ENCODE measurements around the gene AIFM2. TPM values are rescaled to one million over a fixed set of nuclear protein-coding genes. Genes with fewer than 3 reads are reported as not detected.

The AIFM2 gene
- polyA plus RNA-seq, 1 of the 3 experiments (the other 2 are of a cell fraction), result 9.5 TPM

- TF ChIP-seq FOXJ3 (CRISPR knock-in tag; IDR thresholded peaks at IDR 0.05) (no peak), TCF12 (IDR thresholded peaks at IDR 0.05) (no peak), EP300 (IDR thresholded peaks at IDR 0.05; ENCODE audit: borderline replicate concordance in 1 of 2, low read depth in 1 of 2, low read length in 1 of 2) (no peak)
Measured at GRCh38 chr10:70094250-70094649, 38.4 kb downstream of the AIFM2 start (continued).

GRCh38 chr10:70093335-70093944 is 39.2 kb downstream of the AIFM2 start:
- CTCF ChIA-PET, result interaction anchor here (1.1 to 16.8 kb wide), 4 partner anchors 10 to 135 kb away, joined by 3 to 184 read pairs (median 9); no protein-coding TSS in a partner anchor
- H3K79me2 ChIP-seq (ENCODE audit: insufficient read depth), result no peaks in the 10 kb centered on the region
- TF ChIP-seq ELF1 (IDR thresholded peaks at IDR 0.05), result no peak
- no peak for TF ChIP-seq MEF2A (IDR thresholded peaks at IDR 0.05; ENCODE audit: borderline replicate concordance, low read depth)
- TF ChIP-seq RXRA (IDR thresholded peaks at IDR 0.05; ENCODE audit: borderline replicate concordance, low read depth), result no peak
- TF ChIP-seq YY1 (IDR thresholded peaks at IDR 0.05; ENCODE audit: low read depth), result no peak
- no peak for TF ChIP-seq USF1 (IDR thresholded peaks at IDR 0.05; ENCODE audit: borderline replicate concordance, low read depth)
- no peak for TF ChIP-seq SMC3 (IDR thresholded peaks at IDR 0.05; ENCODE audit: low read depth, low read length)
- no peak for TF ChIP-seq NRF1 (IDR thresholded peaks at IDR 0.05; ENCODE audit: low read depth, low read length)
- no peak for TF ChIP-seq MAX (IDR thresholded peaks at IDR 0.05; ENCODE audit: low read depth)
- no peak for TF ChIP-seq EP300 (IDR thresholded peaks at IDR 0.05; ENCODE audit: borderline replicate concordance in 1 of 2, low read depth in 1 of 2, low read length in 1 of 2)
- no peak for TF ChIP-seq RFX5 (IDR thresholded peaks at IDR 0.05; ENCODE audit: low read length)
- no peak for TF ChIP-seq CHD2 (IDR thresholded peaks at IDR 0.05; ENCODE audit: low read length, partially characterized antibody)
- TF ChIP-seq FOXM1 (IDR thresholded peaks at IDR 0.05; ENCODE audit: low read depth), result no peak
- no peaks in the 10 kb centered on the region for H3K4me1 ChIP-seq (ENCODE audit: control insufficient read depth in 1 of 2, insufficient read depth in 2 of 2, low read depth in 1 of 2, low read length in 1 of 2)
- no peak overlapping the region for H3K9ac ChIP-seq
- H3K4me2 ChIP-seq, result no peak overlapping the region
- H3K27ac ChIP-seq (ENCODE audit: low read depth in 2 of 2, low read length in 1 of 2), result no peak overlapping the region
- no peaks in the 10 kb centered on the region for H4K20me1 ChIP-seq (ENCODE audit: insufficient read depth)
- H3F3A ChIP-seq (replicated peaks; ENCODE audit: insufficient read depth), result no peaks in the 10 kb centered on the region
- H2AFZ ChIP-seq (ENCODE audit: low read depth), result no peak overlapping the region
- no peak overlapping the region for H3K4me3 ChIP-seq (ENCODE audit: low read depth in 2 of 2, low read length in 1 of 2)
- peaks cover 14 to 49% of the 10 kb centered on the region in 2 experiments for H3K36me3 ChIP-seq (replicated peaks in 1 of 2; ENCODE audit: control insufficient read depth in 1 of 2, insufficient read depth in 2 of 2, low read length in 1 of 2)
- H3K9me2 ChIP-seq, result no peaks in the 10 kb centered on the region
- no peak for DNase-seq
- 96% methylated on average over 8 of the region's 9 CpGs for WGBS (ENCODE audit: low lambda C conversion rate)
- H3K9me3 ChIP-seq, result no peaks in the 10 kb centered on the region
- H3K27me3 ChIP-seq (ENCODE audit: insufficient read depth), result no peaks in the 10 kb centered on the region
- POLR2A ChIA-PET, result no interaction called here

GRCh38 chr10:70092389-70092718 is 40.3 kb downstream of the AIFM2 start:
- Histone ChIP-seq H3K9me2 (no peaks in the 10 kb centered on the region), H3F3A (replicated peaks; ENCODE audit: insufficient read depth) (no peaks in the 10 kb centered on the region), H3K27ac (ENCODE audit: low read depth in 2 of 2, low read length in 1 of 2) (no peak overlapping the region), H3K9me3 (no peaks in the 10 kb centered on the region), H3K9ac (no peak overlapping the region), H4K20me1 (ENCODE audit: insufficient read depth) (no peaks in the 10 kb centered on the region), H3K79me2 (ENCODE audit: insufficient read depth) (no peaks in the 10 kb centered on the region), H3K4me3 (ENCODE audit: low read depth in 2 of 2, low read length in 1 of 2) (no peak overlapping the region), H3K36me3 (replicated peaks in 1 of 2; ENCODE audit: control insufficient read depth in 1 of 2, insufficient read depth in 2 of 2, low read length in 1 of 2) (peaks cover 14 to 47% of the 10 kb centered on the region in 2 experiments), H2AFZ (ENCODE audit: low read depth) (no peak overlapping the region), H3K4me2 (no peak overlapping the region), H3K4me1 (ENCODE audit: control insufficient read depth in 1 of 2, insufficient read depth in 2 of 2, low read depth in 1 of 2, low read length in 1 of 2) (no peaks in the 10 kb centered on the region), H3K27me3 (ENCODE audit: insufficient read depth) (no peaks in the 10 kb centered on the region)
- DNase-seq, result no peak
- WGBS (ENCODE audit: low lambda C conversion rate), result 96% methylated on average over 7 of the region's 7 CpGs
- CTCF ChIA-PET, result interaction anchor here (2.0 to 16.8 kb wide), 3 partner anchors 14 to 134 kb away, joined by 7 to 184 read pairs (median 11); no protein-coding TSS in a partner anchor
- POLR2A ChIA-PET, result no interaction called here
- TF ChIP-seq CHD2 (IDR thresholded peaks at IDR 0.05; ENCODE audit: low read length, partially characterized antibody), result no peak
- TF ChIP-seq TAF1 (IDR thresholded peaks at IDR 0.05; ENCODE audit: borderline replicate concordance, low read depth, low read length), result no peak
- no peak for TF ChIP-seq SMC3 (IDR thresholded peaks at IDR 0.05; ENCODE audit: low read depth, low read length)
- no peak for TF ChIP-seq USF2 (IDR thresholded peaks at IDR 0.05; ENCODE audit: borderline replicate concordance, low read depth, low read length)
- TF ChIP-seq CTCF (IDR thresholded peaks at IDR 0.05), result no peak
- TF ChIP-seq TEAD4 (IDR thresholded peaks at IDR 0.05; ENCODE audit: borderline replicate concordance, insufficient read depth), result no peak
- TF ChIP-seq JUND (IDR thresholded peaks at IDR 0.05), result no peak
- no peak for TF ChIP-seq ZBTB33 (IDR thresholded peaks at IDR 0.05; ENCODE audit: borderline replicate concordance, low read depth)
- no peak for TF ChIP-seq MEF2A (IDR thresholded peaks at IDR 0.05; ENCODE audit: borderline replicate concordance, low read depth)
